ENCODE data around the gene NEUROD2.

NEUROD2 gene

GRCh38 chr17:39578272-39578671 lies 29.4 kb downstream of the NEUROD2 start:
- no peak for DNase-seq

GRCh38 chr17:39576187-39576586 lies 31.5 kb downstream of the NEUROD2 start:
- DNase-seq: no peak

GRCh38 chr17:39573447-39574298 lies 34.0 kb downstream of the NEUROD2 start:
- no peak for DNase-seq

- DNase-seq: no peak
These were observed 35.6 kb downstream of the NEUROD2 start for GRCh38 chr17:39572121-39572520.

GRCh38 chr17:39569126-39569525 lies 38.6 kb downstream of the NEUROD2 start:
- DNase-seq: no peak

- no peak for DNase-seq
These were observed 39.0 kb downstream of the NEUROD2 start for GRCh38 chr17:39568702-39569101.

- DNase-seq: no peak
These were observed 41.4 kb downstream of the NEUROD2 start for GRCh38 chr17:39566094-39566850.

GRCh38 chr17:39564211-39564848 lies 43.4 kb downstream of the NEUROD2 start:
- DNase-seq: no peak

- DNase-seq: no peak
These were observed 44.2 kb downstream of the NEUROD2 start for GRCh38 chr17:39563476-39563875.

GRCh38 chr17:39562976-39563375 lies 44.7 kb downstream of the NEUROD2 start:
- no peak for DNase-seq

- DNase-seq: no peak
These were observed 45.3 kb downstream of the NEUROD2 start for GRCh38 chr17:39562395-39562794.

GRCh38 chr17:39556423-39556822 lies 51.3 kb downstream of the NEUROD2 start:
- no peak for DNase-seq

- DNase-seq: no peak
These were observed 52.4 kb downstream of the NEUROD2 start for GRCh38 chr17:39555368-39555767.

All from CD4-positive, alpha-beta T cell treated with Interleukin-4 for 1 hour (primary cell).